Activated T-cell treated with anti-CD3 and anti-CD28 coated beads for 1 hour (primary cell): ENCODE results near the gene TBC1D2B.
"Not testable (repeated sequence)": the region's sequence is repeated elsewhere in the genome, so short reads cannot be mapped to it uniquely, and the experiment has no call there.

Experiments
- DNase-seq: peaks from one replicate; pipeline ENCODE4 v3.0.0-alpha.2; 2020; ENCODE audit warnings: low read depth

TBC1D2B gene

GRCh38 chr15:77987765-77988136 lies 89.8 kb downstream of the TBC1D2B start:
- not testable (repeated sequence) for DNase-seq

- no peak for DNase-seq
Measured at GRCh38 chr15:77986891-77987764, 90.4 kb downstream of the TBC1D2B start.

- no peak for DNase-seq
Measured at GRCh38 chr15:77985931-77986480, 91.5 kb downstream of the TBC1D2B start.

- no peak for DNase-seq
Measured at GRCh38 chr15:77985031-77985930, 92.2 kb downstream of the TBC1D2B start.

GRCh38 chr15:77984446-77984861 lies 93.1 kb downstream of the TBC1D2B start:
- DNase-seq, result no peak

GRCh38 chr15:77983708-77984445 lies 93.6 kb downstream of the TBC1D2B start:
- DNase-seq, result no peak

- DNase-seq, result no peak
Measured at GRCh38 chr15:77983091-77983707, 94.3 kb downstream of the TBC1D2B start.

- no peak for DNase-seq
Measured at GRCh38 chr15:77982127-77982490, 95.4 kb downstream of the TBC1D2B start.

- no peak for DNase-seq
Measured at GRCh38 chr15:77981281-77982126, 96.0 kb downstream of the TBC1D2B start.

- DNase-seq, result not testable (repeated sequence)
Measured at GRCh38 chr15:77980674-77981073, 96.8 kb downstream of the TBC1D2B start.

GRCh38 chr15:77980098-77980497 lies 97.4 kb downstream of the TBC1D2B start:
- DNase-seq, result no peak

GRCh38 chr15:77979157-77979556 lies 98.4 kb downstream of the TBC1D2B start:
- not testable (repeated sequence) for DNase-seq

GRCh38 chr15:77978759-77979145 lies 98.8 kb downstream of the TBC1D2B start:
- DNase-seq, result not testable (repeated sequence)

GRCh38 chr15:77977903-77978758 lies 99.4 kb downstream of the TBC1D2B start:
- DNase-seq, result not testable (repeated sequence)

- DNase-seq, result not testable (repeated sequence)
Measured at GRCh38 chr15:77976760-77977525, 100.6 kb downstream of the TBC1D2B start.

- not testable (repeated sequence) for DNase-seq
Measured at GRCh38 chr15:77976095-77976450, 101.4 kb downstream of the TBC1D2B start.

- no peak for DNase-seq
Measured at GRCh38 chr15:77975332-77976094, 102.0 kb downstream of the TBC1D2B start.
